Thyroid gland (tissue), 4 donors: ENCODE results near the gene BCAS3. TPM values are rescaled to one million over a fixed set of nuclear protein-coding genes. Genes with fewer than 3 reads are reported as not detected.

Experiments used
- DNase-seq, 2 donors: peaks; one replicate each; pipeline ENCODE4 v3.0.0-alpha.2; 2019
- H3K27ac ChIP-seq, 3 donors: fragments of 200-600 bp; sonication (generic); 1 replicate in 2 of 3; 2 replicates in 1 of 3; pipeline ENCODE4 v1.5.1; 2016 to 2019; ENCODE audit warnings: mild to moderate bottlenecking in 1 of 3, moderate library complexity in 1 of 3
- H3K27me3 ChIP-seq: fragments of 200-600 bp; sonication (generic); one replicate; pipeline ENCODE4 v1.5.1; 2019
- H3K36me3 ChIP-seq, 2 donors: fragments of 200-600 bp; sonication (generic); one replicate each; pipeline ENCODE4 v1.5.1; 2016 to 2019
- H3K4me1 ChIP-seq, 2 donors: fragments of 200-600 bp; sonication (generic); one replicate each; pipeline ENCODE4 v1.5.1; 2017 to 2019
- H3K4me3 ChIP-seq, 3 donors: fragments of 200-600 bp; sonication (generic); replicated peaks in 1 of 3; 1 replicate in 2 of 3; 2 replicates in 1 of 3; pipeline ENCODE4 v1.5.1; 2016; ENCODE audit warnings: mild to moderate bottlenecking in 1 of 3
- H3K9me3 ChIP-seq: fragments of 200-600 bp; sonication (generic); one replicate; pipeline ENCODE4 v1.5.1; 2017
- POLR2A ChIP-seq, 2 donors: fragments of 450-650 bp; IDR thresholded peaks; one replicate each; pipeline ENCODE4 v1.6.1; 2017; ENCODE audit warnings: antibody characterized with exemption in 2 of 2, mild to moderate bottlenecking in 2 of 2, moderate library complexity in 1 of 2
- WGBS, 2 donors: methylation state at CpG; one replicate each; pipeline ENCODE4 v1.1.5; 2017; 5-methylcytosine and 5-hydroxymethylcytosine counted together
- intact Hi-C: fragments of 100-400 bp; cut with DNase I; formaldehyde crosslinking; loops from one replicate; pipeline ENCODE4 v1.15.1; 2023
- total RNA-seq, 4 donors: library from RNA; depleted of rRNA; stranded (reverse); fragments of >200 nt; gene quantifications; one replicate each; pipeline ENCODE4 v1.2.3, GENCODE V29; 2016
- TF ChIP-seq, protein P1 (sequence below), 6 experiments: fragments of 200-600 bp in 3 of 6; fragments of 450-650 bp in 3 of 6; sonication (generic) in 3 of 6; IDR thresholded peaks; one replicate each; pipeline ENCODE4 v1.5.1; 2016 to 2019; ENCODE audit warnings: antibody characterized with exemption in 6 of 6, mild to moderate bottlenecking in 2 of 6, inconsistent platforms in 1 of 6, moderate library complexity in 1 of 6

Gene BCAS3
- total RNA-seq, 4 donors from 2014 or later = 41.8 to 78.7 (median 51.6) TPM

GRCh38 chr17:60888812-60889709 lies 211.4 kb downstream of the BCAS3 start:
- H3K27me3 ChIP-seq = no peaks in the 10 kb centered on the region
- no peak for DNase-seq
- H3K4me3 ChIP-seq = no peak overlapping the region
- no peaks in the 10 kb centered on the region for H3K36me3 ChIP-seq
- intact Hi-C loops = no loop called here
- no peaks in the 10 kb centered on the region for H3K4me1 ChIP-seq
- WGBS, 2 donors = 96% methylated on average over 5 of the region's 5 CpGs
- H3K9me3 ChIP-seq = no peaks in the 10 kb centered on the region
- H3K27ac ChIP-seq = no peak overlapping the region
- TF ChIP-seq POLR2A (IDR thresholded peaks at IDR 0.05) = no peak
- TF ChIP-seq, protein P1, sequence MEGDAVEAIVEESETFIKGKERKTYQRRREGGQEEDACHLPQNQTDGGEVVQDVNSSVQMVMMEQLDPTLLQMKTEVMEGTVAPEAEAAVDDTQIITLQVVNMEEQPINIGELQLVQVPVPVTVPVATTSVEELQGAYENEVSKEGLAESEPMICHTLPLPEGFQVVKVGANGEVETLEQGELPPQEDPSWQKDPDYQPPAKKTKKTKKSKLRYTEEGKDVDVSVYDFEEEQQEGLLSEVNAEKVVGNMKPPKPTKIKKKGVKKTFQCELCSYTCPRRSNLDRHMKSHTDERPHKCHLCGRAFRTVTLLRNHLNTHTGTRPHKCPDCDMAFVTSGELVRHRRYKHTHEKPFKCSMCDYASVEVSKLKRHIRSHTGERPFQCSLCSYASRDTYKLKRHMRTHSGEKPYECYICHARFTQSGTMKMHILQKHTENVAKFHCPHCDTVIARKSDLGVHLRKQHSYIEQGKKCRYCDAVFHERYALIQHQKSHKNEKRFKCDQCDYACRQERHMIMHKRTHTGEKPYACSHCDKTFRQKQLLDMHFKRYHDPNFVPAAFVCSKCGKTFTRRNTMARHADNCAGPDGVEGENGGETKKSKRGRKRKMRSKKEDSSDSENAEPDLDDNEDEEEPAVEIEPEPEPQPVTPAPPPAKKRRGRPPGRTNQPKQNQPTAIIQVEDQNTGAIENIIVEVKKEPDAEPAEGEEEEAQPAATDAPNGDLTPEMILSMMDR (IDR thresholded peaks at IDR 0.05) = no peak

DNA sequence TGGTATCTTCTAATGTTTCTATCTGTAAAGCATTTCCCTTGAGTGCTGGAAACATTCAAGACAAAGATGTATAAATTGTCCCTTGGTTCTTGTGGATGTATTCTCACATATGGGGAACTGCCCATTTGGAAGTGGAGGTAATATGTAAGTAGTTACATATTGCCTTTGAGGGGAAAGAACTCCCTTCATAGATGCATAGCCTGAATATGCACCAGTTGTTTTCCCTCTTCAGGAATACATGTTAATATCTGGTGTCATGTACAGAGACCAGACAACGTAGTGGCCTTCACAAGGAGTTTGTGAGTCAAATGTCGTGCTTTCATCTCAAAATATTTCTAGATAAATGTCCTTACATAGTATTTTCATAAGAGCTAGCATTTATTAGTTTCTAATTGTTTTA lies 213.5 kb downstream of the BCAS3 start:
- WGBS, 2 donors = 92 to 98% methylated on average over 2 of the region's 2 CpGs
- intact Hi-C loops = no loop called here

DNA sequence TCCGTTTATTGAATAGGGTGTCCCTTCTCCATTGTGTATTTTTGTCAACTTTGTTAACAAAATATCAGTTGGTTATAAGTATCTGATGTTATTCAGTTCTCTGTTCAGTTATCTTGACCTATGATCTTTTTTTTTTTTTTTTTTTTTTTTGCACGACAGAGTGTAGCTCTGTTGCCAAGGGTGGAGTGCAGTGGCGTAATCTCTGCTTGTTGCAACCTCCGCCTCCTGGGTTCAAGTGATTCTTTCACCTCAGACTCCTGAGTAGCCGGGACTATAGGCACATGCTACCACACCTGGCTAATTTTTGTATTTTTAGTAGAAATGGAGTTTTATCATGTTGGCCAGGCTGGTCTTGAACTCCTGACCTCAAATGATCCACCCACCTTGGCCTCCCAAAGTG lies 215.8 kb downstream of the BCAS3 start:
- Histone ChIP-seq H3K4me3 (no peak overlapping the region), H3K36me3 (no peaks in the 10 kb centered on the region), H3K27me3 (no peaks in the 10 kb centered on the region), H3K27ac (no peak overlapping the region), H3K4me1 (no peaks in the 10 kb centered on the region), H3K9me3 (no peaks in the 10 kb centered on the region)
- TF ChIP-seq, protein P1 (IDR thresholded peaks at IDR 0.05) = no peak
- TF ChIP-seq POLR2A (IDR thresholded peaks at IDR 0.05) = no peak
- 95 to 96% methylated on average over 5 of the region's 5 CpGs for WGBS, 2 donors
- intact Hi-C loops = no loop called here
- DNase-seq = no peak

More for the DNA sequence above, 213.5 kb downstream of the BCAS3 start:
- TF ChIP-seq POLR2A (IDR thresholded peaks at IDR 0.05) = no peak
- TF ChIP-seq, protein P1 (IDR thresholded peaks at IDR 0.05) = no peak
- Histone ChIP-seq H3K27me3 (no peaks in the 10 kb centered on the region), H3K27ac (no peak overlapping the region), H3K4me3 (no peak overlapping the region), H3K9me3 (no peaks in the 10 kb centered on the region), H3K4me1 (no peaks in the 10 kb centered on the region), H3K36me3 (no peaks in the 10 kb centered on the region)
- DNase-seq = no peak

- WGBS, 2 donors = 92 to 98% methylated on average over 1 of the region's 1 CpG
Observed at GRCh38 chr17:60896996-60897395, 219.3 kb downstream of the BCAS3 start.

GRCh38 chr17:60899115-60899514 lies 221.5 kb downstream of the BCAS3 start:
- 91 to 95% methylated on average over 2 to 4 of the region's 4 CpGs for WGBS, 2 donors
- Histone ChIP-seq H3K27me3 (no peaks in the 10 kb centered on the region), H3K4me1 (no peaks in the 10 kb centered on the region), H3K9me3 (no peaks in the 10 kb centered on the region), H3K27ac (no peak overlapping the region), H3K36me3 (no peaks in the 10 kb centered on the region), H3K4me3 (no peak overlapping the region)
- TF ChIP-seq, protein P1 (IDR thresholded peaks at IDR 0.05) = no peak
- intact Hi-C loops = no loop called here
- DNase-seq = no peak

More at GRCh38 chr17:60896996-60897395, 219.3 kb downstream of the BCAS3 start:
- Histone ChIP-seq H3K36me3 (no peaks in the 10 kb centered on the region), H3K9me3 (no peaks in the 10 kb centered on the region), H3K4me1 (no peaks in the 10 kb centered on the region), H3K4me3 (no peak overlapping the region), H3K27me3 (no peaks in the 10 kb centered on the region), H3K27ac (no peak overlapping the region)
- TF ChIP-seq POLR2A (IDR thresholded peaks at IDR 0.05) = no peak
- TF ChIP-seq, protein P1 (IDR thresholded peaks at IDR 0.05) = no peak
- intact Hi-C loops = no loop called here
- DNase-seq = no peak
